Measurements from ENCODE around the gene SH3TC1. TPM values are rescaled to one million over a fixed set of nuclear protein-coding genes. Genes with fewer than 3 reads are reported as not detected.
A peak's percentile ranks its signal among the peaks of the same experiment; 100 is the strongest.

SH3TC1 gene
- total and polyA plus RNA-seq, 2 of the 13 experiments (the other 11 are each of a cell fraction or from before 2014, with no cell fraction given) = 14.9 to 21.8 TPM

DNA sequence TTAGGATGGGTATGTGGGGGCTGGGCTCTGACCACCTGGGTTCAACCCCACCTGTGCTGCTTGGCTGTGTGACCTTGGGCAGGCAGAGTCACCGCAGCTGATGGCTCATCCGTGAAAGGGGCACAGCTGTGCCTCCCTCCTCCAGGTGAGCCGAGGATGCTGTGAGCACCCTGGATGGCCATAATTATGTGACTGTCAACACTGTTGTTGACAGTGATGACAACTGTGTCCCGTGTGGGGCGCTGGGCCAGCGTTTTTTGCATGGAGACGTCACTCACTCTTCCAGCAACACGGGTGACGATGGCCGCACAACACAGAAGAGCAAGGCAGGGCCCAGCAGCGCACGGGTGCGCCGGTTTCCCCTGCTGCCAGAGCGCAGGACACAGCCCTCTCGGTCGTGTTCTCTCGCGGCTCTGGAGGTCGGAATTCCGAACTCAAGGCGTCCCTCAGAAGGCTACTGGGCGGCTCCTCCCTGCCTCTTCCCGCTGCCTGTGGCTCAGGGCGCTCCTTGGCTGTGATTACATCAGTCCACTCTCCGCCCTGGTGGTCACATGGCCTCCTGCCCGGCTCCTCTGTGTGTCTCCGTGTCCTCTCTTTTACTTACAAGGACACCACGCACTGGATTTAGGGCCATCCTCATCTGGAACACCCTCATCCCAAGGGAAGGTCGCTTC lies 1.3 kb downstream of the SH3TC1 start (continued):
- TF ChIP-seq MYNN (CRISPR knock-in tag; IDR thresholded peaks at IDR 0.05; ENCODE audit: low read depth) = no peak
- TF ChIP-seq ZNF292 (CRISPR knock-in tag; IDR thresholded peaks at IDR 0.05; ENCODE audit: borderline replicate concordance, low read depth) = no peak
- TF ChIP-seq ZNF7 (CRISPR knock-in tag; IDR thresholded peaks at IDR 0.05) = no peak
- no peak for TF ChIP-seq SMAD9 (CRISPR knock-in tag; IDR thresholded peaks at IDR 0.05)
- TF ChIP-seq ARNTL (CRISPR knock-in tag; IDR thresholded peaks at IDR 0.05) = no peak
- no peak for TF ChIP-seq HOXD1 (CRISPR knock-in tag; IDR thresholded peaks at IDR 0.05)
- TF ChIP-seq ZNF891 (CRISPR knock-in tag; IDR thresholded peaks at IDR 0.05) = no peak
- TF ChIP-seq, protein P1, sequence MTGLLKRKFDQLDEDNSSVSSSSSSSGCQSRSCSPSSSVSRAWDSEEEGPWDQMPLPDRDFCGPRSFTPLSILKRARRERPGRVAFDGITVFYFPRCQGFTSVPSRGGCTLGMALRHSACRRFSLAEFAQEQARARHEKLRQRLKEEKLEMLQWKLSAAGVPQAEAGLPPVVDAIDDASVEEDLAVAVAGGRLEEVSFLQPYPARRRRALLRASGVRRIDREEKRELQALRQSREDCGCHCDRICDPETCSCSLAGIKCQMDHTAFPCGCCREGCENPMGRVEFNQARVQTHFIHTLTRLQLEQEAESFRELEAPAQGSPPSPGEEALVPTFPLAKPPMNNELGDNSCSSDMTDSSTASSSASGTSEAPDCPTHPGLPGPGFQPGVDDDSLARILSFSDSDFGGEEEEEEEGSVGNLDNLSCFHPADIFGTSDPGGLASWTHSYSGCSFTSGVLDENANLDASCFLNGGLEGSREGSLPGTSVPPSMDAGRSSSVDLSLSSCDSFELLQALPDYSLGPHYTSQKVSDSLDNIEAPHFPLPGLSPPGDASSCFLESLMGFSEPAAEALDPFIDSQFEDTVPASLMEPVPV (CRISPR knock-in tag; IDR thresholded peaks at IDR 0.05) = no peak
- TF ChIP-seq TCF7L2 (IDR thresholded peaks at IDR 0.05; ENCODE audit: low read depth, low read length) = no peak
- no peak for TF ChIP-seq ZNF501 (CRISPR knock-in tag; IDR thresholded peaks at IDR 0.05)
- TF ChIP-seq, protein P2, sequence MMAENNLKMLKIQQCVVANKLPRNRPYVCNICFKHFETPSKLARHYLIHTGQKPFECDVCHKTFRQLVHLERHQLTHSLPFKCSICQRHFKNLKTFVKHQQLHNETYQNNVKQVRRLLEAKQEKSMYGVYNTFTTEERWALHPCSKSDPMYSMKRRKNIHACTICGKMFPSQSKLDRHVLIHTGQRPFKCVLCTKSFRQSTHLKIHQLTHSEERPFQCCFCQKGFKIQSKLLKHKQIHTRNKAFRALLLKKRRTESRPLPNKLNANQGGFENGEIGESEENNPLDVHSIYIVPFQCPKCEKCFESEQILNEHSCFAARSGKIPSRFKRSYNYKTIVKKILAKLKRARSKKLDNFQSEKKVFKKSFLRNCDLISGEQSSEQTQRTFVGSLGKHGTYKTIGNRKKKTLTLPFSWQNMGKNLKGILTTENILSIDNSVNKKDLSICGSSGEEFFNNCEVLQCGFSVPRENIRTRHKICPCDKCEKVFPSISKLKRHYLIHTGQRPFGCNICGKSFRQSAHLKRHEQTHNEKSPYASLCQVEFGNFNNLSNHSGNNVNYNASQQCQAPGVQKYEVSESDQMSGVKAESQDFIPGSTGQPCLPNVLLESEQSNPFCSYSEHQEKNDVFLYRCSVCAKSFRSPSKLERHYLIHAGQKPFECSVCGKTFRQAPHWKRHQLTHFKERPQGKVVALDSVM (CRISPR knock-in tag; IDR thresholded peaks at IDR 0.05) = no peak
- TF ChIP-seq ZNF546 (CRISPR knock-in tag; conservative IDR thresholded peaks at IDR 0.05) = no peak
- TF ChIP-seq ZNF446 (CRISPR knock-in tag; IDR thresholded peaks at IDR 0.05) = no peak
- TF ChIP-seq PLRG1 (conservative IDR thresholded peaks at IDR 0.05) = no peak
- TF ChIP-seq, protein P3, sequence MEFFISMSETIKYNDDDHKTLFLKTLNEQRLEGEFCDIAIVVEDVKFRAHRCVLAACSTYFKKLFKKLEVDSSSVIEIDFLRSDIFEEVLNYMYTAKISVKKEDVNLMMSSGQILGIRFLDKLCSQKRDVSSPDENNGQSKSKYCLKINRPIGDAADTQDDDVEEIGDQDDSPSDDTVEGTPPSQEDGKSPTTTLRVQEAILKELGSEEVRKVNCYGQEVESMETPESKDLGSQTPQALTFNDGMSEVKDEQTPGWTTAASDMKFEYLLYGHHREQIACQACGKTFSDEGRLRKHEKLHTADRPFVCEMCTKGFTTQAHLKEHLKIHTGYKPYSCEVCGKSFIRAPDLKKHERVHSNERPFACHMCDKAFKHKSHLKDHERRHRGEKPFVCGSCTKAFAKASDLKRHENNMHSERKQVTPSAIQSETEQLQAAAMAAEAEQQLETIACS (CRISPR knock-in tag; IDR thresholded peaks at IDR 0.05) = no peak
- no peak for TF ChIP-seq ZFP1 (CRISPR knock-in tag; IDR thresholded peaks at IDR 0.05)
- TF ChIP-seq SSRP1 (CRISPR knock-in tag; IDR thresholded peaks at IDR 0.05) = 0 out of 2 replicates have a peak, but pooled peaks have one; percentile 6
- no peak for TF ChIP-seq HOXA9 (CRISPR knock-in tag; IDR thresholded peaks at IDR 0.05; ENCODE audit: borderline replicate concordance)
- TF ChIP-seq CREB1 (IDR thresholded peaks at IDR 0.05) = peak; percentile 75
- TF ChIP-seq CREB1 (CRISPR knock-in tag; IDR thresholded peaks at IDR 0.05) = no peak
- no peak for TF ChIP-seq KAT8 (CRISPR knock-in tag; IDR thresholded peaks at IDR 0.05)
- no peak for TF ChIP-seq RBM22 (optimal IDR thresholded peaks at IDR 0.05; ENCODE audit: low read length)
- no peak for TF ChIP-seq ZNF354B (CRISPR knock-in tag; IDR thresholded peaks at IDR 0.05)
- no peak for TF ChIP-seq SMC3 (IDR thresholded peaks at IDR 0.05; ENCODE audit: low read length)
- TF ChIP-seq, protein P4, sequence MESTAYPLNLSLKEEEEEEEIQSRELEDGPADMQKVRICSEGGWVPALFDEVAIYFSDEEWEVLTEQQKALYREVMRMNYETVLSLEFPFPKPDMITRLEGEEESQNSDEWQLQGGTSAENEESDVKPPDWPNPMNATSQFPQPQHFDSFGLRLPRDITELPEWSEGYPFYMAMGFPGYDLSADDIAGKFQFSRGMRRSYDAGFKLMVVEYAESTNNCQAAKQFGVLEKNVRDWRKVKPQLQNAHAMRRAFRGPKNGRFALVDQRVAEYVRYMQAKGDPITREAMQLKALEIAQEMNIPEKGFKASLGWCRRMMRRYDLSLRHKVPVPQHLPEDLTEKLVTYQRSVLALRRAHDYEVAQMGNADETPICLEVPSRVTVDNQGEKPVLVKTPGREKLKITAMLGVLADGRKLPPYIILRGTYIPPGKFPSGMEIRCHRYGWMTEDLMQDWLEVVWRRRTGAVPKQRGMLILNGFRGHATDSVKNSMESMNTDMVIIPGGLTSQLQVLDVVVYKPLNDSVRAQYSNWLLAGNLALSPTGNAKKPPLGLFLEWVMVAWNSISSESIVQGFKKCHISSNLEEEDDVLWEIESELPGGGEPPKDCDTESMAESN (CRISPR knock-in tag; conservative IDR thresholded peaks at IDR 0.05) = no peak

Data from HepG2 (cell line).